ENCODE measurements around the gene ARHGEF9. TPM values are rescaled to one million over a fixed set of nuclear protein-coding genes. Genes with fewer than 3 reads are reported as not detected.

ARHGEF9 gene
- polyA plus RNA-seq, 2 of the 4 experiments (the other 2 are of a cell fraction): 6.8 to 15.4 TPM

DNA sequence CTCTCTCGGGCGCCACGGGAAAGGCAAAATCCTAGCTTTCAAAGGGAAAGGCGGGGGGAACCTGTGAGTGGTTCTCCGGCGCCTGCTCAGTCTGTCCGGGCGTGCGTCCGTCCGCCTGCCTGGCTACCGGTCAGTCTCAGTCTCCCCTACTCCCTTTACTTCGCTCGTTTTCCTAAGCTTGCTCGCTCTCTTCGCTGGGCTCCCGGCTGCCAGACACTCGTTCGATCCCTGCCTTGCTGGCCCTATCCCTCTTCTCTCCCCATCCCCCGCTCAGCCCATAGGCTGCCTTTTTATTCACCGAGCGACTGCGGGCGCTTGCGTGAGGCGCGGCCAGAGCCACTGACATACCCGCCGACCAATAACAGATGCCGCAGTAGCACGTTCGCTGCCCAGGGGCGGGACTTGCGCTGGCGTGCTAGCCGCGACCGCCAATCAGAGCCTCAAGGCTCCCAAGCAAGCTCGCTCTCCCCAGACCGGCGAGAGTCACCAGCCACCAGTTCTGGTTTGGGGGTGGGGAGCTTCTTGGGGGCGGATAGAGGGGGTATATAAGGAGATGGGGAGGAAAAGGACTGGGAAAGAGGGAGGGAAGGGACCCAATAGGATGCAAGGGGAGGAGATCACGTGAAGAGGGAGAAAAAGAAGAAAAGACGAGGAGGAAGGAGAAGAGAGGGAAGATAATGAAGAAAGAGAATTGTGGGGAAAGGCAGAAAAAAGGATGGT lies 30.0 kb downstream of the ARHGEF9 start (continued):
- TF ChIP-seq FOXS1 (CRISPR knock-in tag; IDR thresholded peaks at IDR 0.05) (no peak), HOXB5 (CRISPR knock-in tag; IDR thresholded peaks at IDR 0.05) (no peak), RFX5 (IDR thresholded peaks at IDR 0.05) (no peak), BHLHE40 (IDR thresholded peaks at IDR 0.05; ENCODE audit: low read depth, low read length) (no peak), HOXB13 (CRISPR knock-in tag; IDR thresholded peaks at IDR 0.05; ENCODE audit: low read depth) (no peak), RARB (CRISPR knock-in tag; IDR thresholded peaks at IDR 0.05) (no peak), NR3C1 (IDR thresholded peaks at IDR 0.05) (no peak), ESRRA (IDR thresholded peaks at IDR 0.05; ENCODE audit: borderline replicate concordance, low read length) (no peak), RAD21 (conservative IDR thresholded peaks at IDR 0.05 in 1 of 2, IDR thresholded peaks at IDR 0.05 in 1 of 2) (no peak), CEBPB (IDR thresholded peaks at IDR 0.05) (no peak), CHD4 (IDR thresholded peaks at IDR 0.05; ENCODE audit: borderline replicate concordance) (no peak), FOSL2 (IDR thresholded peaks at IDR 0.05) (no peak), FOSL2 (CRISPR knock-in tag; IDR thresholded peaks at IDR 0.05) (no peak), TP53 (CRISPR knock-in tag; IDR thresholded peaks at IDR 0.05) (no peak), NPAS2 (CRISPR knock-in tag; IDR thresholded peaks at IDR 0.05; ENCODE audit: borderline replicate concordance) (no peak), HEYL (CRISPR knock-in tag; IDR thresholded peaks at IDR 0.05) (no peak), PHF8 (IDR thresholded peaks at IDR 0.05; ENCODE audit: borderline replicate concordance, low read depth) (peak; percentile 59; the same call in 1 of the 2 replicates), RCOR1 (IDR thresholded peaks at IDR 0.05; ENCODE audit: low read depth, low read length) (no peak), MAFK (IDR thresholded peaks at IDR 0.05; ENCODE audit: partially characterized antibody) (no peak), MYC (IDR thresholded peaks at IDR 0.05; ENCODE audit: borderline replicate concordance, low read length) (no peak)
- TF ChIP-seq, protein P1, sequence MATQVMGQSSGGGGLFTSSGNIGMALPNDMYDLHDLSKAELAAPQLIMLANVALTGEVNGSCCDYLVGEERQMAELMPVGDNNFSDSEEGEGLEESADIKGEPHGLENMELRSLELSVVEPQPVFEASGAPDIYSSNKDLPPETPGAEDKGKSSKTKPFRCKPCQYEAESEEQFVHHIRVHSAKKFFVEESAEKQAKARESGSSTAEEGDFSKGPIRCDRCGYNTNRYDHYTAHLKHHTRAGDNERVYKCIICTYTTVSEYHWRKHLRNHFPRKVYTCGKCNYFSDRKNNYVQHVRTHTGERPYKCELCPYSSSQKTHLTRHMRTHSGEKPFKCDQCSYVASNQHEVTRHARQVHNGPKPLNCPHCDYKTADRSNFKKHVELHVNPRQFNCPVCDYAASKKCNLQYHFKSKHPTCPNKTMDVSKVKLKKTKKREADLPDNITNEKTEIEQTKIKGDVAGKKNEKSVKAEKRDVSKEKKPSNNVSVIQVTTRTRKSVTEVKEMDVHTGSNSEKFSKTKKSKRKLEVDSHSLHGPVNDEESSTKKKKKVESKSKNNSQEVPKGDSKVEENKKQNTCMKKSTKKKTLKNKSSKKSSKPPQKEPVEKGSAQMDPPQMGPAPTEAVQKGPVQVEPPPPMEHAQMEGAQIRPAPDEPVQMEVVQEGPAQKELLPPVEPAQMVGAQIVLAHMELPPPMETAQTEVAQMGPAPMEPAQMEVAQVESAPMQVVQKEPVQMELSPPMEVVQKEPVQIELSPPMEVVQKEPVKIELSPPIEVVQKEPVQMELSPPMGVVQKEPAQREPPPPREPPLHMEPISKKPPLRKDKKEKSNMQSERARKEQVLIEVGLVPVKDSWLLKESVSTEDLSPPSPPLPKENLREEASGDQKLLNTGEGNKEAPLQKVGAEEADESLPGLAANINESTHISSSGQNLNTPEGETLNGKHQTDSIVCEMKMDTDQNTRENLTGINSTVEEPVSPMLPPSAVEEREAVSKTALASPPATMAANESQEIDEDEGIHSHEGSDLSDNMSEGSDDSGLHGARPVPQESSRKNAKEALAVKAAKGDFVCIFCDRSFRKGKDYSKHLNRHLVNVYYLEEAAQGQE (IDR thresholded peaks at IDR 0.05): no peak
- TF ChIP-seq, protein P2, sequence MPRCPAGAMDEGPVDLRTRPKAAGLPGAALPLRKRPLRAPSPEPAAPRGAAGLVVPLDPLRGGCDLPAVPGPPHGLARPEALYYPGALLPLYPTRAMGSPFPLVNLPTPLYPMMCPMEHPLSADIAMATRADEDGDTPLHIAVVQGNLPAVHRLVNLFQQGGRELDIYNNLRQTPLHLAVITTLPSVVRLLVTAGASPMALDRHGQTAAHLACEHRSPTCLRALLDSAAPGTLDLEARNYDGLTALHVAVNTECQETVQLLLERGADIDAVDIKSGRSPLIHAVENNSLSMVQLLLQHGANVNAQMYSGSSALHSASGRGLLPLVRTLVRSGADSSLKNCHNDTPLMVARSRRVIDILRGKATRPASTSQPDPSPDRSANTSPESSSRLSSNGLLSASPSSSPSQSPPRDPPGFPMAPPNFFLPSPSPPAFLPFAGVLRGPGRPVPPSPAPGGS (IDR thresholded peaks at IDR 0.05): peak; percentile 60; the same call in 1 of the 3 replicates

DNA sequence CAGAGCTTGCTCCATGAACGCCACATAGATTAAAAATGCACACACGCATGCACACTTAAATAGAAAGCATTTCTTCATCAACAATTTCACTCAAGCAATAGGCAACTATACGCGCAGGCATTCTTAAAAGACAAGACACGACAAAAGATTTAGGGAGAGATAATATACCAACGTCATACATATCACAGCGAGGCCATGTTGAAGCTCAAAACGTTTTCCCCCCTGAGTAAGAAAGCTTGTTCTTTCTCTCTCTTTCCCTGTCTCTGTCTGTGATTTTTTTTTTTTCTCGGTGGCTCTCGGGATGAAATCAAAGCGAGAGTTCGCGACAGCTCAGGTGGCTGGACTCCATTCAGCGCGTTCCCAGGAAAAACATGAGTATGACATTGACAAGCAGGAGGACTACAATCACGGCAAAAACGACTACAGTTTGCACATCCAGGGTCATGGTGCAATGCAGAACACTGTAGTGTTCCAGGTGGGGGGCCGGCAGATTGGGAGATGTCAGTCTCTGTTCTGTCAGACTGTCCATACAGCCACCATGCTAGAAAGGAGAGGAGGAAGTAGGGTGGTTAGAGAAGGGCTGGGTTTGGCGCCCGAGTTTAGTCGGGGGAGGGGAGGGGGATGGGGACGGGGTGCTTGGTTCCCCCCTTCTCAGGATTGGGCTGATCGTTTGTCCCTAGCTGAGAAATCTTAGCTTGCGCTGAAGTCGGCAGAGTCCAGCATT lies 30.7 kb downstream of the ARHGEF9 start:
- CTCF ChIA-PET: no interaction called here
- peak; percentile 54 to 65 for ATAC-seq
- no peaks in the 10 kb centered on the region for H3K9me3 ChIP-seq
- peaks cover 12% of the 10 kb centered on the region; the same call in 1 of the 3 replicates for H3K4me1 ChIP-seq
- peak; percentile 43 for FAIRE-seq
- peak overlapping the region; percentile 76 for H3K4me3 ChIP-seq
- peak overlapping the region; percentile 87 for H3K4me2 ChIP-seq
- 3% methylated on average over 25 of the region's 25 CpGs for WGBS (ENCODE audit: missing lambda C conversion rate)
- POLR2A ChIA-PET: interaction anchor here (0.6 to 1.0 kb wide), 3 partner anchors 23 to 451 kb away, joined by 3 to 8 read pairs (median 5); partner anchors contain the start of genes AMER1 and SPIN4
- H3K27ac ChIP-seq: peak overlapping the region; percentile 94 to 97
- no peak for TF ChIP-seq KDM5A (IDR thresholded peaks at IDR 0.05)
- DNase-seq (ENCODE audit: low read depth in 1 of 2, low spot score in 1 of 2): peak in 1 of 2 experiments; percentile 6
